HuH-7 (cell line): ENCODE results near the gene PPM1L.
"Not testable (repeated sequence)": the region's sequence is repeated elsewhere in the genome, so short reads cannot be mapped to it uniquely, and the experiment has no call there.

Source experiments
- DNase-seq: peaks from one replicate; pipeline ENCODE4 v3.0.0; 2011; ENCODE audit warnings: low spot score

The PPM1L gene

DNA sequence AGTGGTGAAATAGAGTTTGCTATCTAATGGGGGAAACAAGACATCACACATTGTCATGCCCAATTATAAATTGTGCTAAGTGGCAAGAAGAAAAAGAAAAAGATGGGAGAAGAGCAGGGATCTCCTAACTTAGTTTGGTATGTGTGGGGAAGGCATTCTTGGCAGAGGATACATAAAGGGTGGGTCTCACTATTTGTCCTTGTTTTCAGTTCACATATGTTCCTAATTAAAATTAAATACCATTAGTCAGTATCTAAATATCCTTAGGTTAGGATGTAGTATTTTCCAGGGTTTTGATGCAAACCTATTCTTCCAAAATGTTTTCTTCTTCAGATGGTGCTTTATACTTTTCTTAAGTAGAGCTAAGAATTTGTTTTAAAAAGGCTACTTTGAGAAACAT is 175.4 kb downstream of the PPM1L start:
- DNase-seq, result no peak

GRCh38 chr3:160935413-160936095 is 179.5 kb downstream of the PPM1L start:
- peak; percentile 24 for DNase-seq

GRCh38 chr3:160941885-160942494 is 186.0 kb downstream of the PPM1L start:
- no peak for DNase-seq

DNA sequence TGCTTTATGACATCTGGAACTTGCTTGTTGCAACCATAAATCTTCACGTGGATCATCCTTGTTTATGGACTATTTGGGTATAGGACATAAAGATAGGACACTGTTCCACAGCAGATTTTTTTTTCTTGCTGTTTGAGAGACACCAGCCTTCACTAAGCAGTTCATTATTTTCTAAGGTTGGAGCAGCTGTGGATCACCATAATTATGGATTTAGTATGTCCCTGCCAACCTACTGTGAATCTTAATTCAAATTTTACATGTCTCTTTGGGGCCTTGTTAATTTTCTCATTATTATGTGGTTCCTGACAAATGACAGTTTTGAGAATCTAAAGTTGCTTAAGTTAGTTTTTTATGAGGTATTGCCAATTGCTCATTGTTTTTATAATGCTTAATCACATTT is 188.0 kb downstream of the PPM1L start:
- DNase-seq, result no peak

DNA sequence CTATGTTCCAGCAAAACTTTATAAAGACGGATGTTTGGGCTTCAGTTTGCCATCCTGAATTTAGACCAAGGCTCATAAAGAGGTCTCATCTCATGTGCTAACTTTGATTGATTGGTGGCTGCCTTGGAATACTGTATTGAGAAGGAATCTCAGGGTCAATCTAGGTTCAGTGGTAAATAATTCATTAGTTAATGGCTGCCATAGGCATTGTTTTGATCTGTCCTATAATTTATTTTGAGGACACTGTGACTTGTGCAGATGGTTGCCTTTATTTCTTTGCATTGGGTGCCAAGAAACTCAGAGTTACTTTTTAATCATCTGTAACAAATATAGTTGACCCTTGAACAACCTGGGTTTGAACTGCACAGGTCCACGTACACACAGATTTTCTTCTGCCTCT is 189.3 kb downstream of the PPM1L start:
- DNase-seq, result no peak

DNA sequence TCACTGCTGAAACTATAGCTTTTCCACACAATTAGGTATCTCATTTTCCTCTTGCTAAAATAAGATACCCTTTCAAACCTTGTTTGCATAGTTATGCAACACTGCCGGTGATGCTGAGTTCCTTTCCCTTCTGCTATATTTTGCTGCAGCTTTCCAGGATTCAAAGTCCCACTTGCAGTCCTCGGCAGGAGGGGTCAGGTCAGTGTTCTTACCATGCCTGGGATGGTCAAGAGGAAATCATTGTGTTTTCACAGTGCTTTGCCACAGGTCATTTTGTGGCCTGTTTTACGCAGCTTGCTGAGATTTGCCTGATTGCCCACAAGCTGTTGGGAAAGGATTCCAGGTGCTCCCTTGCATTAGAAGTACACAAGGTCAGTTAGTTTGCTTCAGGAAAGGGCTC is 192.2 kb downstream of the PPM1L start:
- DNase-seq, result peak; percentile 32

- DNase-seq, result no peak
These were observed 193.4 kb downstream of the PPM1L start for GRCh38 chr3:160949460-160949859.

DNA sequence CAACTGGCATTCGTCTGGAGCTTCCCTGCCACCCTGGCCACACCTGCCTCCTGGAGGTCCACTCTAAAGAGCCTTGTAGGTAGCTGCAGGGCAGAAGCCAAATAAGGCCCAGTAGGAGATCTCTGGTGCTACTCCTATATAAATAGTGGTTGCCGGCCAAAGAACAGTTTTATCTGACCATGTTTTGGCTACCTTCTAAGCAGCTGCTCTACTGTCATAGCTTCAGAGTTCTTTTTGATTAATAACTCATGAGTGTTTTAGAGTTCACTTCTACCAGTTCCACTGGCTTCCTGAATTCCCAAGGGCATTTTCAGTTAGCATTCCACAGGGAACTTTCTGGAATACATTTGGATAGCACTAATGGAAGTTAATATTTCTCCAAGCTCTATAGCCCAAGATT is 194.5 kb downstream of the PPM1L start:
- DNase-seq, result no peak

- no peak for DNase-seq
These were observed 194.9 kb downstream of the PPM1L start for GRCh38 chr3:160950954-160951353.

DNA sequence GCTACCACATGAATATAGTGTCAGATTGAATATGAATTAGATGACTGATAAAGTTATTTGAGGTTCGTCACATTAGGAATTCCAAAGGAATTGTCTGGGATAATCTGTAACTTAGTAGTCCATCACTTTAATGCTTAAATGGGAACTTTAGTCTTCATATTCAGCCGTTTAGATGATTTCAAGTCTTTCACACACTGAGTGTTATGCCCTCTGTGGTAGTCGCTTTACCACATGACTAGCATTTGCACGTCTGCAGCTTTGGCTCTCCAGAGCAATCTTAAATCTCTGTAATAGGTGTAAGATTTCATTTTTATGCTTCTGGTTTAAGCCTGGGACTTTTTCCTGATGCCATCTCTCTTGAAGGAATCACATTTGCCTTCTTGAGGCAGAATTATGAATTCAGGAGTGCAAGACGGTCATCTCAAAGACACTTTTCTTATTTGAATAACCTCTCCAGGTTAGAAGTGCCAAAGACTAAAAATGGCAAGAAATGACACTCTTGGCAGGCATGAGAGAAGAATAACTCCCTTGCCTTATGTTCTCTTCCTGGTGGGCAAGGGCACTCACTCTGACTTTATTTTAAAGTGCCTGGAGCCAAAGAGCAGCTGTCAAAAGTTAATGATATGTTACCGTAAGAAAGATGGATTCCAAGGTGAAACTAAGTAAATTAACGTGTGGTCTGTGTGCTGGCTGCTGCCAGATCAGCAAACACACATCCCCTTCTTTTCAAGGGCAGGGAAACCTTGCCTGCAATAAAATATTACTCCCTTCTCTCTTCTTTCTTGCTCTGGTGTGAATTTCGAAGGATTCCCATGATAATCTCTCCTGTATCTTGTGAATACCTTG is 195.8 kb downstream of the PPM1L start:
- no peak for DNase-seq

DNA sequence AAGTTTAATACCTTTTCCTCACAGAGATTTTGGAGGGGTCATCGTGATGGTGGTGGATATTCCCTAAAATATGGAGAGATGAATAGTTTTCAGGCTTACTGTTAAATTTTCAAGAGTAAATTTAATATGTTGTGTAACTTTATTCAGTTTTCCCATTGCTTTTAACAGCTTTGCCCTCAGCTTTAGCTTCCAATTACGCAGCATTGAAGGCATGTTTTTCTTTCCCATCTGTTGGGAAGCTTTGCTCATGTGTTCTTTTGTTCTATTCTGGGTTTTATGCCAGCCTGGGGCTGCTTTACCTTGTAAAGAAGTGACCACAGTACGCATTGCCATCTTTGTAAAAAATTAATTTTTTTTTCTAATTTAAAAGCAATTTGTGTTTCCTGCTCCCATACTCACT is 197.7 kb downstream of the PPM1L start:
- no peak for DNase-seq

GRCh38 chr3:160956785-160957184 is 200.8 kb downstream of the PPM1L start:
- no peak for DNase-seq

DNA sequence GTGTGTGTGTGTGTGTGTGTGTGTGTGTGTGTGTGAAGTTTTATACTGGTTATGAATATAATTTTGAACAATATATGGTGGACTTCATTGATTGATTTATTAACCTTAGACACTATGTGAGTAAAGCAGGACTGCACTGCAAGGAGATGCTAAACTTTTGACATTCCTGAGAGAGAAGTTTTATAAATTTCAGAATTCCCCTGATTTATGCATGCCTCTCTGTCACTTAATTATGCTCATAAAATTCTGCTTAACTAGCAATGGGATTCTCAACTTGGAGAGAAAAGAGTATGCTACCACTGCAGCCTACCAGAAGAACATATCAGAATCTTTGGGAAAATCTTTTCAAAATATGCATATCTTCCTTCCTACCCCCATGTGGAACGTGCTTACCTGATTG is 204.5 kb downstream of the PPM1L start:
- no peak for DNase-seq

DNA sequence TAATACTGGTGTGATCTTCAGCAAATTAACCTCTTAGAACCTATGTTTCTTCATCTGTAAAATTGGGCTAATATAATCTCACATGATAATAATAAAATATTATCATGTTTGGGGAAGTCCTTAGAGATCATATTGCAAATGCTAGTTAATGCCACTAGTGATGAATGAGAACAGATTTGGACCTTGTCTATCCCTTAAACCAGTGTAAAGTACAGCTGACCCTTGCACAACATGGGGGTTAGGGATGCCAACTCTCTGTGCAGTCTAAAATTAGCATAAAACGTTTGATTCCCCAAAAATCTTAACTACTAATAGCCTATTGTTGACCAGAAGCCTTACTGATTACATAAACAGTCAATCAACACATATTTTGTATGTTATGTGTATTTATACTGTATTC is 207.9 kb downstream of the PPM1L start:
- DNase-seq, result no peak

- no peak for DNase-seq
These were observed 212.7 kb downstream of the PPM1L start for GRCh38 chr3:160968761-160969160.

GRCh38 chr3:160973067-160973809 is 217.2 kb downstream of the PPM1L start:
- DNase-seq, result no peak

DNA sequence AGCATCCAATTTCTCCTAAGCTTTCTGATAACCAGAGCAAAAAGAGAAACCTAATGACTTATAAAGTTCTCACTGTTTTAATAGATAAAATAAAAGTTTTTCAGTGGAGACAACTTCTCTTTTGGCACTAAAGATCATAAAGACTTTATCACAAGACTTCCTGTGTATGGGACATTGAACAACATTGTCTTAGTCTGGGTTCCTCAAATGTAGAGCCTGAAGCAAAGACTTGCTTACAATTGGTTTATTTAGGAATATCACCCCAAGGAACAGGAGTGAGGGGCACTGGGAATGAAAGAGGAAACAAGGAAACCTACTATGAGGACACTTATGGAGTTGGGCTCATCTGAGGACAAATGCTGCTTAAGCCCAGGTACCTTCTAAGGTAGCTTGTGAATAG is 221.7 kb downstream of the PPM1L start:
- no peak for DNase-seq

- DNase-seq, result no peak
These were observed 224.7 kb downstream of the PPM1L start for GRCh38 chr3:160980740-160981139.

DNA sequence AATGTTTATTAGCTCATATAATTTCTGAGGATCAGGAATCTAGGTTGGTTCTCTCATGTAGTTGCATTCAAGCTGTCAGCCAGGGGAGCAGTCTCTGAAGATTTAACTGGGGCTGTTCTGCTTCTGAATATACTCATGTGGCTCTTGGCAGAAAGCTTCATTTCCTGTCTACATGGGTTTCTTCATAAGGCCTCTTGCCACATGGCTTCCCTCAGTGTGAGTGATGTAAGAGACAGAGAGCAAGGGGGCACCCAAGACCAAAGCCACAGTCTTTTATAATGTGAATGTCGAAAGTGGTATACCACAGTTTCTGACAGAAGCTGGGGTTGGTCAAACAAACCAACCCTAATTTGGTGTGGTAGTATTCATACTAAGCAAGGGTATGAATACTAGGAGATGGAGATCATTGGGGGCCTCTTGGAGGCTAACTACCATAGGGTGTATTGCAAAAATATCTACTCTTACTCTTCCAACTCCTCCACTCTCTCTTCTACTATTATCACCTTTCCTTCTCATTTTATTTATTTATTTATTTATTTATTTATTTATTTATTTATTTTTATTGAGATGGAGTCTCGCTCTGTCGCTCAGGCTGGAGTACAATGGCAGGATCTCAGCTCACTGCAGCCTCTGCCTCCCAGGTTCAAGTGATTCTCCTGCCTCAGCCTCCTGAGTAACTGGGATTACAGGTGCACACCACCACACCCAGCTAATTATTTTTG is 225.3 kb downstream of the PPM1L start:
- DNase-seq, result no peak

GRCh38 chr3:160982491-160982890 is 226.5 kb downstream of the PPM1L start:
- DNase-seq, result no peak

- DNase-seq, result not testable (repeated sequence)
These were observed 227.9 kb downstream of the PPM1L start for GRCh38 chr3:160983900-160984299.

DNA sequence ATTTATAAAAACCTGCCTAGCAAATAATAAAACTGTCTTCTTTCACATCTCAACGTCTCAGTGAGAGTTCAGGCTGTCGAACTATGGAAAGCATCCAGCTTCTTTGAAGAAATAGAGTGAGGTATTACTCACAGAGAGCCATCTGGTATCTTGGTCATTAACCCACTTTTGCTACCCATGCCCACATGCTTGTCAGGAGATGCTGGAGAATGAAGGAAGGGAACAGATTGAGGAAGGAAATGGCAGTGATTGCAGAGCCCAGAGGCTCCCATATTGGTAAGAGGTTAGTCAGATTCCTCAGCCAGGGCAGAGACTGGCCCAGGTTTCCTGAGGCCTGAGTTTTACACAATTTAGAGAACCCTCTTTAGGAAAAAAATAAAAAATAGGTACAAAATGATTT is 230.0 kb downstream of the PPM1L start:
- DNase-seq, result no peak
